SH-SY5Y (cell line): ENCODE measurements around the gene MBD3.

Experiments used
- GATA2 ChIP-seq: IDR thresholded peaks from 2 replicates; pipeline ENCODE4 v1.6.1; 2011; ENCODE audit warnings: mild to moderate bottlenecking, low read depth, low read length
- GATA3 ChIP-seq: IDR thresholded peaks from 2 replicates; pipeline ENCODE4 v1.6.1; 2011; ENCODE audit warnings: low read depth, mild to moderate bottlenecking, low read length, moderate library complexity

DNA sequence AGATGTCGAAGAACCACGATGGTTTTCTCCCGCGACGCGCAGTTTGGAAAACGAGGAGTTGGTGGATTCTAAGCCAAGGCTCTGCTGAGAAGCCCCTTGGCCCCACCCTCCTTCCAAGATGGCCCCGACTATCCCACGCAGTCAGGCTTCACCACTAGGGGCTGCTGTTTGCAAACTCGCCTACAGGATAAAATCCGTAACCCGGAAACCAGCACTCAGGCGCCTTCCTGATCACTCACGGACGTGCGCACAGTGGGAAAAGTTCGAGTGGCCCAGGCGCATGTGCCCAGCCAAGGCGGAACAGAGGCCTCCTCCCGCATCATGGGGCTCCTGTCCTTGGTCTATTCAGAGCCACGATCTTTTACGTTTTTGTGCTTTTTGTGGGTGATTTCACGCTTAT, 31.8 kb upstream of the MBD3 start:
- TF ChIP-seq GATA2 = no peak
- no peak for TF ChIP-seq GATA3
